Cerebellar cortex (tissue), 1 donor: Measurements from ENCODE around the gene ACOXL.

Experiments used
- DNase-seq: peaks from one replicate; pipeline ENCODE4 v3.0.0-alpha.2; 2015; ENCODE audit warnings: low spot score

ACOXL gene

DNA sequence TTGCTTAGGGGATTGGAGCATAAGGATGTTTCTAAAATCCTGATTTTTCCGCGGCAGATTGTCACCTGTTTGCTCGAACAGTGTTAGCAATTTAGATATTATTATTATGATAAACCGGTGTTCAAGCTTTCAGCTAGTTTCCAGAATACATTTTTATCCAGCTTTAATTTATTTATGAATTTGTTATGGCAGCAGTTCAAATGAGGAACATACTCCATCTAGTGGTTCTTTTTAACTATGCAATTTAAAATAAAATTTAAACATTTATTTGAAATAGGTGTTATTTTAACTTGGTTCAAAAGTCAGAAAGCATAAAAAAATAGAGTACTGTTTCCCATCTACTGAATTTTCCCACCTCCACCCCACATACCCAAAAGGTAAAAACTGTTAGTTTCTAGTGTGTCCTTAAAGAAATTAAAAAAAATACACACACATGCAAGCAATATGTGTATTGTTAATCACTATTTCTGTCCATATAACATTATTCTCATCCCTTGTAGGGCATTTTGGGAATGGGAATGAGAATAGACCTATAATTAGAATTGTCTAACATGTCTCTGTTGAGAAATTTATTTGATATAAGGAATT is 23.2 kb downstream of the ACOXL start:
- peak; percentile 5 for DNase-seq

DNA sequence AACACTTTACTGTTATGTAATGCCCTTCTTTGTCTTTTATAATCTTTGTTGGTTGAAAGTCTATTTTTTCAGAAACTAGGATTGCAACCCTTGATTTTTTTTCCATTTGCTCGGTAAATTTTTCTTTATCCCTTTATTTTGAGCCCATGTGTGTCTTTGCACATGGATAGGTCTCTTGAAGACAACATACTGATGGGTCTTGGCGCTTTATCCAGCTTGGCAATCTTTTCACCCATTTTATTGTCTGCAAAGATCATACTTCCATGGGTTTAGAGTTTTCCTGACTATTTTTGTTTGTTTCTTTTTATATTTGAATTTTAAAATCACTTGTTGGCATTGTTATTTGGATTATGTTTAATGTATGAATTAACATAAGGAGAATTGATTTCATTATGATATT is 27.0 kb downstream of the ACOXL start:
- no peak for DNase-seq

DNA sequence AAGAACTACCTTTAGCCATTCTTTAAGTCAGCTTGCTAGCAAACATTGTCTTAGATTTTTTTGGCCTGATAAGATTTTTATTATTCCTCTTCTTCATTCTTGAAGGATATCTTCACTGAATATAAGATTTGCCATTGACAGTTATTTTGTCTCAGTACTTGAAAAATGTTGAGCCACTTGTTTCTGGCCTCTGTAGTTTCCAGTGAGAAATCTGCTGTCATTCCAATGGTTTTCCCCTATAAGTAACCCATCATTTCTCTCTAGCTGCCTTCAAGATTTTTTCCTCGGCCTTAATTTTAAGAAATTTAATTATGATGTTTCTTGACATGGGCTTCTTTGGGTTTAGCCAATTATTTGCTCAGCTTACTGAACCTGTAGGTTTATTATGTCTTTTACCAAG is 32.6 kb downstream of the ACOXL start:
- DNase-seq = no peak

DNA sequence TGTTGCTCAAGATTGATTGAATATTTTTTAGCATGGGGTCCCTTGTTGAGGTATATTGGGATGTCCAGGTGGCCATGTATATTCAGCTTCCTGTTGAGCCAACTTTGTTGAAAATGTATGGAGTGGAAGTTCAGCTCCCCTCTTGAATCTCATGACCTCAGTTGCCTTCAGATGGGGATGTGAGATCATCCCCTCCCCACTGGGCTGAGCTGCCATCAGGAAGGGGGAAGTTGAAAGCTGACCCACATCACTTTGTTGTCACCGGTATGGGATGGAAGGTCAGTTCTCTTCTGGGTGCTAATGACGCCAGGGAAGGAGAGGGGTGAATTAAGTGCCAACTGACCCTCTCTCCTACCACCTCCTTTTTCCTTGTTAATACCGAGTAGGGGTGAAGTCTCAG is 33.9 kb downstream of the ACOXL start:
- no peak for DNase-seq

DNA sequence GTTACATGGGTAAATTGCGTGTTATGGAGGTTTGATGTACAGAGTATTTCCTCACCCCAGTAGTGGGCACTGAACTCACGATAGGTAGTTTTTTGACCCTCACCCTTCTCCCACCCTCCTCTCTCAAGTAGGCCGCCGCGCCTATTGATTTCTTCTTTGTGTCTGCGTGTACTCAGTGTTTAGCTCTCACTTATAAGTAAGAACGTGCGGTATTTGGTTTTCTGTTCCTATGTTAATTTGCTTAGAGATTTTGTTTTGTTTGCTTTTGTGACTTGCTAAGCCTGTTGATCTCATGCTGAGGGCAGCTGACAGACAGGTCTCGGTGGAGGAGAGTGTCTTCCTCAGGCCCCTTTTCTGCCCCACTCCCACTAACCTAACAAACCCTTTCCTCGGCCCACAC is 36.2 kb downstream of the ACOXL start:
- DNase-seq = no peak

DNA sequence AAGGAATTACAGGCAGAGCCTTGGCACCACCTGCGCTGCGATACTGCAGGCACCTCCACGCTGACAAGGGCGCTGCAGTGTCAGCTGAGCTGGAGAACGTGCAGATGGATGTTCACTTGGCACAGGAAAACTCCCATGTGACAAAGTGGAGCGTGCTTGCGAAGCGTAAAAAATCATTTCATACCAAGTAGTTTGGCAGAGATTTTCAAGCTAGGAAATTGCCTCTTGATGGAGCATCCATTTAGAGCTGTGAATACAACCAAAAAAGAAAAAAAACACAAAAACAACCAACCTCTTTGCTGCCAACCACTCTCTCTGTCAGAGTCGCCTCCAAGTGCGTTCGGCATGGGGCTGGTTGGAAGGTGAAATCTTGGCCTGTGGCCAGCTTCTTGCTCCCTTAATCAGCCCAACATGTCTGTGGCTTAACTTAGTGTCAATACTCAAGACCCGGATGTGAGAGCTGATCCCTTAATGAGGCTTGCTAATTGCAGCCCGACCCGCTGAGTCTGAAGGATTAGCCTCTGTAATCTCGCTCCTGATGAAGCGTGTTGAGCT is 38.1 kb downstream of the ACOXL start:
- peak; percentile 63 for DNase-seq

DNA sequence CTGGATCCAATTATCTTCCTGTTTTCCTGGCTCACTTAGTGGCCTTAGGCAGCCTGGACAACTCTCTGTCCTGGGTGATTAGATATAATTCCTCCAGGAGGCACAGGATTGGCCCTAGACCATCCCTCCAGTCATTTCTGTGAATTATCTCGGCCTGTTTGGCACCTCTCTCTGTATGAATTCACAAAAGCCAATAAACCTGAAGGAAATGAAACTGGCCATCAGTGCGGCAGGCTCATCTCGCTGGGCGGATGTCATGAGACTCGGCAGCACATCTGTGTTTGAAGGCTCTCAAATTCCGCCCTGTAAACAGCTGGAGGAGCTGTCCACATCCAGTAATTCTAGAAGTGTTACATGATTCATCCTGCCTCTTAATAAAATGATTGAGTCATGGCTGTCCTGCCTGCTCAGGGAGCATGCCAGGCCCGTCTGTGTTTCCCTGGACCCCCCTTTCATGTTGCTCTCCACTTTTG is 38.6 kb downstream of the ACOXL start:
- DNase-seq = no peak

DNA sequence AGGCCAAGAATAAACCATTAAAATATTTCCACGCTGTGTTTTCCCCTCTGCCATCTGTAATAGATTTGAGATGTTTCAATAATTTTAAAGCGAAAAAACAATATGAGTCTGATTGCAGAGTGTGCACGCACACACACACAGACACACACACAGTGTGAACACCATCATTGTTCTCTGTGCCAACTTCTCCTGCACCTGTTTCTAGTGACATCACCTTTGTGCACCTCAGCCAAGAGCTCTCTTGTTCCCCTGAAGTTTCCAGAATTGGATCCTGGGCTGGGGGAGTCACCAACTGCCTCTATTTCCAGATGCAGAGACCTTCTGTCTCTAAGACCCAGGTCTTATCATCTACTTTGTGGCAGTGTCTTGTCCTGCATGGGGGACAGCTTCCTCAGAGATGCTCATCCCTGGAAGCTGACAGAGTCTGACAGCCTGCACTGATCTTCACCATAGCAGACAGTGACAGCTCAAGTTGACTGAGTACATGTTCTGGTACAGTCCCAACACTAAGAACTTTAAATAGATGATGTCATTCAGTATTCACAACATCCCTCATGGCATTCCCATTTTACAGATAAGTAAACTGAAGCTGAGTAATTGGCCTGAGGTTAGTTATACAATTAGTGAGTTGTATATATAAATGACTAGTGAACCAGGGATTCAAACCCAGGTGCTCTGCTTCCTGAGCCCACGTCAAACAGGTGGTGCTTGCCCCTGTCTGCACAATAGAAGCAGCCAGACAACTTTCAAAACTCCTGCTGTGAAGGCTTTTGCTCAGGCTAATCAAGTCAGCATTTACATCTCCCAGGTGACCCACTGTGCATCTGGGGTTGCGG is 39.4 kb downstream of the ACOXL start:
- peak; percentile 7 for DNase-seq

DNA sequence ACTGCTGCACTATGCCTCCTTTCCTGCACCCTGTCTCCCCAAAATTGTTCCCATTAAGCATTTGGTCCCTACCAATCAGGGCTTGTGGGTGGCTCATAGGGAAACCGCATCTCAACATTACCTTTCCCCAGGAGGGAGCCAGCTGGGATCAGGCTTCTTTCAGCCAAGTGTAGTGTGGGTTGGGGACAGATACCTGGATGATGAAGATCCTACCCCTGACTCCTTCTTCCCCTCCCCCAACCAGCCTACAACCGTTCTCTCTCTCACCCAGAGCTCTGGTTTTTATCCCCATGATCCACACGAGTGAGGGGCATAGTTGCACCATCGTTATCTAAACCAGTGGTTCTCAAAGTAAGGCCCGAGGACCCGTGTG is 40.0 kb downstream of the ACOXL start:
- no peak for DNase-seq

DNA sequence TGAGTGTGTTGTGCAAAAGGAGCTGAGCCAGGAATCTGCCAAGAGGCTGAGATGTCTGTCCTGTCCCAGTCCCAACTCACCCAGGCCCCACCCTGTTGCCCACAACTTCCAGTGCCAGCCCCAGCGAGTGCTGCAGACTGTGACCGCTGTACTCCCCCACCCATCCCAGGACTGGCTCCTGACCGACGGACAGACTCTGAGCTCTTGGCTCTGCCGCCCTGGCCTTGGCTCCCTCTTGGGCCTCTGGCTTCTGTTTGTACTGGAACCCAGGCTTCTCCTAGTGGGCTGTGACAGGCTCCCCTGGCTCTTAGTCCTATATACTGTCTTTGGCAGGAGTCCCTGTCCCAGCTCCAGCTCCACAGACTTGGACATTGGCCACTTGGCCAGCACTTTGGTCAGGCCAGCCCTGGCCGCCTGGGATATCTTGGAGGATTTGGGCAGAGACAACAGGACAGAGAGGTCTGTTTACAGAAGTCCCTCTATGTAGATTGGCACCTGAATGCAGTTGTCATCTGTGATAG is 41.1 kb downstream of the ACOXL start:
- DNase-seq = peak; percentile 94

DNA sequence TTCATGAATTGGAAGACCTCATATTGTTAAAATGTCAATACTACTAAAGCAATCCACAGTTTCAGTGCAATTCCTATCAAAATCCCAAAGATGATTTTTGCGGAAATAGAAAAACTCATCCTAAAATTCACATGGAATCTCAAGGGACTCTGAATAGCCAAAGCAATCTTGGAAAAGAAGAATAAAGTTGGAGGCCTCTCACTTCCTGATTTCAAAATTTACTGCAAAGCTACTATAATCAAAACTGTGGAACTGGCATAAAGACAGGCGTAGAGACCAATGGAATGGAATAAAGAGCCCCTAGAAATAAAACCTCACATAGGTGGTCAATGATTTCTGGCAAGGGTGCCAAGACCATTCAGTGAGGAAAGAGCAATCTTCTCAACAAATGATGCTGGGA is 42.3 kb downstream of the ACOXL start:
- no peak for DNase-seq

DNA sequence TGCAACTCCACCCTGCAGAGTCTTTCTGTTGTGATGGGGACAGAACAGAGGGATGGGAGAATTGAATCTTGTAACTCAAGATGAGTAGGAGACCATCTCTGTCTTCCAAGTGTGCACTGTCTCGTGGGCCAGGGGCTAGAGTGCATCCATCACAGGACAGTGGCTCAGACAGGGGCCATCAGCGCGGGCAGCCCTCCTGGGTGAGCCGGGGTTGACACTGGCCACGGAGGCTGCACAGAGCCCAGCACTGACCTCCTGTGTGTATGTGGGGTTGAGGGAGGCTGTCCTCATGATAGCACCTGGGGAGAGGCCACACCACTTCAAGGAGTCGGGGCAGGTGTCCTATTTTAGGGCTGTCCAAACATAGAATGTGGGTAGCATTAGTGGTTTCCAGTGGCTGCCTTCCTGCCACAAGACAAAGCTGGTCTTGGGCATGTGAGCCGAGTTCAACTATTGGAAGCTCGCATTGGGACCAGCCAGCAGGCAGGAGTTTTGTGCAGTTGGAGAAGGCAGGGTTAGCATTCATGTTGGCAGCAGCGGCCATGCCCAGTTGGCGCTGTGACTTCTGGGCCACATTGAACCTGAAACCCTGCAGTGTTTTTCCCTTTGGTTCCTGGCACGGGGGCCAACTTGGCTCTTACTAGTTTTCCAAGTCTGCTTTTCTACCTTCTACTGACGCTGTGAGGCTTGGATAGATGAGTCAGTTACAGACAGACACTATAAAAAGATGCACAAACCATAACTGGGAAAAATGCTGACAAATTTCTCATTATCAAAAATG is 45.3 kb downstream of the ACOXL start:
- DNase-seq = peak; percentile 83

DNA sequence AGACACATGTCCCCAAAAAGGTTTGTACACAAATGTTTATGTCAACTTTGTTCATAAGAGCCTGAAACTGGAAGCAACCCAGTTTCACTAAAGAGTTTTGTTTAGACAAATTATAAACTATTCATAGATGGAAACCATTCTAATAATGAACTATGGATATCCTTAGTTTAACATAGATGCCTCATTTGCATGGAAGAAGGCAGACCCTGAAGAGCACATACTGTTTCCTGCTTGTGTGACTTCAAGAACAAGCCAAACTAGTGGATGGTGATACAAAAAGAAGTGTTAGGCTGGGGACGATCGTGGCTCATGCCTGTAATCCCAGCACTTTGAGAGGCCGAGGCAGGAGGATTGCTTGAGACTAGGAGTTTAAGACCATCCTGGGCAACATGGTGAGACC is 48.1 kb downstream of the ACOXL start:
- DNase-seq = no peak

DNA sequence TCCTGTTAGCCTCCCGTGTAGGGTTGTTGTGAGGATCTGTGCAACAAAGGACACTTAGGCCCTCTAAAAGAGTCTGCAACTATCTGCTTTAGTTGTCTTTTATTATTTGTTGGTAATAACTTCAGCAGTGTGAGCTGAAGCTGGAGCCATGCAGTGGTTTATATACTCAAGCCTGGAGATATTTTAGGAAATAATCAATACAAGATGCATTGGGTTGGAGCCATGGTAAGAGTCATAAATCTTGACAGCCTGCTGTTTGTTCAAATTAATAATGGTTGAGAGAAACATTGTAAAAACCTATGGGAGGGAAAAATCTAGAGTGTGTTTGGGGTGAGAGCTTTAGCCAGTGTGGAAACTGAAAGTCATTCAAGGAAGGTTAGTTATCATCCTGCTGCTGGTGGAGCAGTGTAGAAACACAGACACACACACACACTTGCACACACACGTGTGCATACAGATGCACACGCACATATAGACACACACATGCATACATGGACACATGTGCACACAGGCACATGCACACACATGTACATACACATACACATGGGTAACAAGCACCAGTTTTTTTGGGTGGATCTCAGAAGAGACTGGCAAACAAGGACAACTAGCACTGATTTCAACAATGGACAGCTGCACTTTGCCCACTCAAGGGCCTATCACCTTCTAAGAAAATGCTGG is 51.0 kb downstream of the ACOXL start:
- no peak for DNase-seq

DNA sequence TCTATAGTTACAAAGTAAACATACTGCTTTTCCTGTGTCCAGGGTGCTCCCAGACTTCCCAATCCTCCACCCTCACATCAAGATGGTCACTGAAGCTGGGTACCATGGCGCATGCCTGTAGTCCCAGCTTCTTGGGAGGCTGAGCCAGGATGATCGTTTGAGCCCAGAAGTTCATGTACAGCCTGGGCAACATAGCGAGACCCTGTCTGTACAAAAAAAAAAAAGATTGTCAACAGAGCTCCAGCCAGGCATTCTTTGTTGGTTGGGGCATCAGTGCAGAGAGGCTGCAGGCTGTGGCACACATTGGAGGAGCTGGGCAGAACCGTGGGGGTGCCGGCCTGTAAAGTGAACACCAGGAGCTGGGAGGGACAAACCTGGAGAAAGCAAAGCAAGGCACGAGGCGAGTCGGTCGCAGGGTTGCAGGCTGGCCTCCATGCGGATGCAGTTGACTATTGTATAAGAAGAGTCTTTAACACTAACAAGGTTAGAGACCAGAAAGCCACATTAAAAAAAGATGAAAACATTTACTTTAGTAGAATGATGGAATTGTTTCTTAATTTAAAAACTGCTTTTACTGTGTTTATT is 51.8 kb downstream of the ACOXL start:
- DNase-seq = no peak

DNA sequence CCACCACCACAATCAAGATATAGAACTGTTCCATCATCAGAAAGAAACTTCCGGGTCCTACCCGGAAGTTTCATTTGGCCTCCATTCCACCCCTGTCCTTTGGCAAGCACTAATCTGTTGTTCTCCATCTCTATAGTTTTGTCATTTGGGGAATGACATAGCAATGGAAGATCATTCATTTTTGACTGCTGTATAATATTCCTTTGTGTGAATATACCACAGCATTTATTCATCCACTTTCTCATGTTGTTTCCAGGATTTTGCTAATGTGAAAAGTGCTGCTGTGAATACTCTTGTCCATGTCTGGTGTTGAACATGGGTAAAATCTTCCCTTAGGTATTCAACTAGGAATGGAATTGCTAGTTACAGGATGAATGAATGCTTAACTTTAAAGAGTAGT is 53.1 kb downstream of the ACOXL start:
- DNase-seq = no peak

DNA sequence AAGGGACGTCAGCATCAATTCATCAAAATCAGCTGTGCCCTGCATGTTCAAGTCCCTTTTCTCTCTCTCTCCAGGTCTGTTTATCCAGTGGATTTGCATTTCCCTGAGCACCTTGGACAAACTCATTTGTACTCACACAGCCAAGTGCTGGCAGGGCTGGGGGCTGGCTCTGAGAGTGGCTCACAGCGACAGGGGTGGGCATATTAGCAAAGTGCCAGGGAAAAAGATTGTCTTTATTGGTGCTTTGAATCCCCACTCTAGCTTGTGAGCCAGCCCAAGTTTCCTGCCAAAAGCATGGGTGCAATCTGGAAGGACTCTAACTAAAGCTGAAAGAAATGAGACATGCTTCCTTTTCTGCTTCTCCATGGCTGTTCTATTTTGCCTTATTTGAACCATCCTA is 56.6 kb downstream of the ACOXL start:
- DNase-seq = no peak

DNA sequence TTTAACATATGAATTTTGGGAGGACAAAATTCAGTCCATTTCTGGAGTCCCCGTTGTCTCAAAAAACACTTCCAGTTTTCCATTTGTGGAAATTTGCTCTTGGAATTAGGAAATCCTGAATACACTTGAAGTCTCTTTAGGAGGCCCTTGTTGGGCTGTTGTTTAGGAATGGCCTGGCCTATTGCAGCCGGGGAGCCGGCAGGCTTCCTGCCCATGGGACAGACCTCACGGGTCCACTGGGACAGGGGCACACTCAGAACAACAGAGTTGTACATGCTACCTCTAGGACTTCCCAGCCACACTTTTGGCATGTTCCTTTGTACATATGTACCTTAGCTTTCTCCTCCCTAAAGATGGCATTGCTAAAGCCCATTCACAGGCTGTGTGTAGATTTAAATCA is 57.3 kb downstream of the ACOXL start:
- no peak for DNase-seq

DNA sequence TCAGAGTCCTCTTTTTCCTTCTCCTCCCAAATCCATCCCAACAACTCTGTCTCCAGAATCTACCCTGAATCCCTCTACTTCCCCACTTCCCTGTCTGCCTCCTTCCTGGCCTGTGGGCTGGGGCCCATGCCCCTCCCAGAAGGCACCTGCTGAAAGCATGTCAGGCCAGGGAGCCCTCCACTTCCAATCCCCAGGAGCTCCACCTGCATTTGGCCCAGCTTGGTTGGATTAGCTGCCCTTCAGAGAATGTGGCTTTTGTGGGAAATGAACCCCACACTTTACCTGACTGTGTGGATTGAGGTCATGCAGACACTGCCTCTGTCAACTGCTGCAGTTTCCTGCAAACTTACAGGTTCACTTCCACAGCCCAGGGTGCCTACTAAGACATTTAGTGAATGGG is 58.5 kb downstream of the ACOXL start:
- DNase-seq = no peak

DNA sequence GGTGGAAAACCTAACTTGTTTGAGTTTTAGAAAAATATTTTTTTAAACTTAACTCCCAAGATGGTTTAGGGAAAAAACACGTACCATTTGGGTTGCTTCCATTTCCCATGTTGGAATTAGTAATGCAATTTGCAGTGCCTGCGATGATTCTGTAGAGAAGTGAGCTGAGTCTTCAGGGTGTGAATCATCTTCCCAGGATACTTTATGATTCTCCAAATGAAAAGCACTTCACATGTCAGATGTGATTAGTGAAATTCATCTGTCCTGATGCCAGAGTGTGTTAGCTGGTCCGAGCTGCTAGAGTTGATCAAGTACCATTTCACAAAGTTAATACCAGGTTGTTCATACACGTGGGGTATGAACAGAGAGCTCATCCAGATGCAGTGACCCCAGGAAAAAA is 59.1 kb downstream of the ACOXL start:
- DNase-seq = no peak

DNA sequence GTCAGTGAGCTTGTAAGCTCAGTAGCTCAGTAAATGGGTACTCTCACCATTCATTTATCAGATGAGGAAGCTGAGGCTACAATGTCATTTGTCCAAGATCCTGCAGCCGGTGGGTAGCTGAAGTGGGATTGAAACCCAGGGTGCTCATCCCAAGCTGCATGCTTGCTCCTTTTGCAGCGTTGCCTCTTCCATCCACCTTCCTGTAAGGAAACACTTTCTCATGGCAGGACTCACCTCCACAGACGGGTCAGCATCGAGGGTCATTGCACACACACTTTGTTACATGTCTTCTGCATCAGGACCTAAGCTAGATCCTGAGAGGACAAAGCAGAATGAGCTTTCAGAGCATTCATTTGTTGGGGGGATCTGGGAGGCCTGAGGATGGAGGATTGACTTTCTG is 60.7 kb downstream of the ACOXL start:
- DNase-seq = no peak

DNA sequence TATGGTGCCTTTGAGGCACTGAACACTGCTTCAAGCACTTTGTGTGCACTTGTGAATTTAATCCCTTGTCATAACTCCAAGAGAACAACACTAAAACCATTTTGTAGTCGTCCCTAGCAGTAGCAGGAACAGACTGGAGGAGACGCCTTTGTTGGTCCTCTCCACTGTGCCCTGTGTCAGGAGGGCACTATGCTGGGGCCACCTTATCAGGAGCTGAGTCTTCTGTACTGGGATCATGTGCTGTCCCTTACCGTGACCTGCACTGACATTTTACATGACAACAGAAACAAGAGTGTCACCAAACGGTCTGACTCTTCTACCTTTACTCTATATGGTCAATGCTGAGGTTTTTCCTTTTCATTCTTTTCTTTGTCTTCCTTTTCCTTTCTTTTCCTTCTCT is 62.0 kb downstream of the ACOXL start:
- DNase-seq = no peak
